ENCODE data around the gene GRWD1. TPM values are rescaled to one million over a fixed set of nuclear protein-coding genes. Genes with fewer than 3 reads are reported as not detected.

GRWD1 gene
- total RNA-seq, 2 donors from 2014 or later: 10.8 to 19.8 TPM

- Histone ChIP-seq H3K4me3 (no peak overlapping the region), H3K9me3 (no peaks in the 10 kb centered on the region), H3K36me3 (no peaks in the 10 kb centered on the region), H3K4me1 (no peaks in the 10 kb centered on the region), H3K27ac (no peak overlapping the region), H3K27me3 (no peaks in the 10 kb centered on the region)
- no peak for DNase-seq (ENCODE audit: low spot score)
- no peak for TF ChIP-seq CTCF (IDR thresholded peaks at IDR 0.05)
Observed at GRCh38 chr19:48433337-48433736, 12.4 kb upstream of the GRWD1 start.

GRCh38 chr19:48436586-48436985 is 9.2 kb upstream of the GRWD1 start:
- TF ChIP-seq CTCF (IDR thresholded peaks at IDR 0.05): no peak
- Histone ChIP-seq H3K36me3 (no peaks in the 10 kb centered on the region), H3K4me1 (no peaks in the 10 kb centered on the region), H3K27ac (no peak overlapping the region), H3K27me3 (no peaks in the 10 kb centered on the region), H3K4me3 (no peak overlapping the region), H3K9me3 (no peaks in the 10 kb centered on the region)
- DNase-seq (ENCODE audit: low spot score): no peak

- Histone ChIP-seq H3K4me3 (no peak overlapping the region), H3K27ac (no peak overlapping the region), H3K9me3 (no peaks in the 10 kb centered on the region), H3K36me3 (no peaks in the 10 kb centered on the region), H3K27me3 (peaks cover 0 to 4% of the 10 kb centered on the region in 2 donors), H3K4me1 (peaks cover 0 to 23% of the 10 kb centered on the region in 2 donors)
- TF ChIP-seq CTCF (IDR thresholded peaks at IDR 0.05): no peak
- no peak for DNase-seq (ENCODE audit: low spot score)
Observed at GRCh38 chr19:48441360-48442050, 4.3 kb upstream of the GRWD1 start.

GRCh38 chr19:48442116-48443035 is 3.4 kb upstream of the GRWD1 start:
- Histone ChIP-seq H3K4me3 (no peak overlapping the region), H3K9me3 (no peaks in the 10 kb centered on the region), H3K4me1 (peaks cover 0 to 27% of the 10 kb centered on the region in 2 donors), H3K27ac (no peak overlapping the region), H3K36me3 (peaks cover 4% of the 10 kb centered on the region), H3K27me3 (peaks cover 0 to 4% of the 10 kb centered on the region in 2 donors)
- no peak for TF ChIP-seq CTCF (IDR thresholded peaks at IDR 0.05)
- no peak for DNase-seq (ENCODE audit: low spot score)

- no peak for DNase-seq (ENCODE audit: low spot score)
- no peak overlapping the region for H3K27ac ChIP-seq
- H3K9me3 ChIP-seq: no peaks in the 10 kb centered on the region
- peak overlapping the region in 1 of 2 donors; percentile 28 for H3K4me3 ChIP-seq
- peaks cover 0 to 27% of the 10 kb centered on the region in 2 donors for H3K4me1 ChIP-seq
- no peak for TF ChIP-seq CTCF (IDR thresholded peaks at IDR 0.05)
- peaks cover 0 to 4% of the 10 kb centered on the region in 2 donors for H3K27me3 ChIP-seq
- H3K36me3 ChIP-seq: peaks cover 13% of the 10 kb centered on the region
Observed at GRCh38 chr19:48443256-48443655, 2.5 kb upstream of the GRWD1 start.

Measured in right atrium auricular region (tissue), 2 donors.